ENCODE results near the gene CFAP299.

DNA sequence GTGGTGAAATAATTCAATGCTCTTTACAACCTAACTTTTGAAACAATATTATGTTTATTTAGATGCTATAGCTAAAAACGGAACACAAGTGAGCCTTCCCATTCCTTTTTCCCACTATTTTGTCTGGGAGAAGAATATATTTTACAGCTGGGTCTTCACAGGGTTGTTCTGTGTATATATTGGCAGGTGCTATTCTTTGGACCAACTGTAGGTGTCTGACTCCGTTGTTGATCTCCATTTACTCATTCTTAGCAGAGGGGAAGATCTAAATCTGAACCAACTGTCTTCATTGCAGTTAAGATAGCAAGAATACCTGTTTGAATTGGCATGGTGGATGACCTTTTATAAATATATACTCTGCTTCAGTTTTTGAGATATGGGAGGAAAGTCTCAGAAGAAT lies 257.4 kb downstream of the CFAP299 start:
- TF ChIP-seq POLR2A (IDR thresholded peaks at IDR 0.05; ENCODE audit: low read depth, low read length): no peak
- no peak for TF ChIP-seq POLR2AphosphoS5 (IDR thresholded peaks at IDR 0.05; ENCODE audit: low read depth, low read length)
- TF ChIP-seq POU2F2 (IDR thresholded peaks at IDR 0.05; ENCODE audit: low read depth, low read length): no peak
- TF ChIP-seq TAF1 (IDR thresholded peaks at IDR 0.05; ENCODE audit: low read depth, low read length): no peak
- no peak for TF ChIP-seq SPI1 (IDR thresholded peaks at IDR 0.05; ENCODE audit: low read depth, low read length)

Measured in GM12891 (cell line).